Testis (tissue), 3 donors: ENCODE results near the gene C4orf54. TPM values are rescaled to one million over a fixed set of nuclear protein-coding genes. Genes with fewer than 3 reads are reported as not detected.

ENCODE experiments used
- DNase-seq: peaks from one replicate; pipeline ENCODE4 v3.0.0-alpha.2; 2019
- H3K27ac ChIP-seq, 2 donors: fragments of 200-600 bp; sonication (generic); one replicate each; pipeline ENCODE4 v1.5.1; 2019
- H3K27me3 ChIP-seq: fragments of 200-600 bp; sonication (generic); one replicate; pipeline ENCODE4 v1.5.1; 2019
- H3K36me3 ChIP-seq: fragments of 200-600 bp; sonication (generic); one replicate; pipeline ENCODE4 v1.5.1; 2017; ENCODE audit warnings: low read depth; ENCODE audit errors: missing control alignments
- H3K4me1 ChIP-seq: fragments of 200-600 bp; sonication (generic); one replicate; pipeline ENCODE4 v1.5.1; 2019
- H3K4me3 ChIP-seq, 2 donors: fragments of 200-600 bp; sonication (generic); one replicate each; pipeline ENCODE4 v1.5.1; 2017 to 2019
- H3K9me3 ChIP-seq: fragments of 200-600 bp; sonication (generic); one replicate; pipeline ENCODE4 v1.5.1; 2017
- POLR2A ChIP-seq: fragments of 450-650 bp; IDR thresholded peaks from one replicate; pipeline ENCODE4 v1.6.1; 2017; ENCODE audit warnings: antibody characterized with exemption, mild to moderate bottlenecking, moderate library complexity
- WGBS, 2 donors: methylation state at CpG; one replicate each; pipeline ENCODE4 v1.1.5; 2018; 5-methylcytosine and 5-hydroxymethylcytosine counted together
- intact Hi-C: fragments of 100-400 bp; cut with DNase I; formaldehyde crosslinking; loops from one replicate; pipeline ENCODE4 v1.15.1; 2023; ENCODE audit warnings: low total_unique reads
- polyA plus RNA-seq: library from polyadenylated mRNA; stranded (reverse); fragments of 350-450 nt; fragmentation: Illumina TruSeq; extraction: RNeasy Lipid Tissue Mini Kit (QIAGEN cat#74804); gene quantifications from one replicate; pipeline ENCODE4 v1.2.3, GENCODE V29; 2014; ENCODE audit warnings: low read depth, low replicate concordance; ENCODE audit not compliant: insufficient read depth
- total RNA-seq, 2 donors: library from RNA; depleted of rRNA; stranded (reverse); fragments of >200 nt; gene quantifications; one replicate each; pipeline ENCODE4 v1.2.3, GENCODE V29; 2016
- TF ChIP-seq, protein P1 (sequence below), 3 experiments: fragments of 450-650 bp in 2 of 3; fragments of 200-600 bp in 1 of 3; sonication (generic) in 1 of 3; IDR thresholded peaks; one replicate each; pipeline ENCODE4 v1.5.1; 2016 to 2019; ENCODE audit warnings: antibody characterized with exemption in 3 of 3, mild to moderate bottlenecking in 2 of 3, moderate library complexity in 1 of 3

The C4orf54 gene
- total and polyA plus RNA-seq, 3 donors from 2014 or later = 0.39 to 0.81 (median 0.46) TPM

DNA sequence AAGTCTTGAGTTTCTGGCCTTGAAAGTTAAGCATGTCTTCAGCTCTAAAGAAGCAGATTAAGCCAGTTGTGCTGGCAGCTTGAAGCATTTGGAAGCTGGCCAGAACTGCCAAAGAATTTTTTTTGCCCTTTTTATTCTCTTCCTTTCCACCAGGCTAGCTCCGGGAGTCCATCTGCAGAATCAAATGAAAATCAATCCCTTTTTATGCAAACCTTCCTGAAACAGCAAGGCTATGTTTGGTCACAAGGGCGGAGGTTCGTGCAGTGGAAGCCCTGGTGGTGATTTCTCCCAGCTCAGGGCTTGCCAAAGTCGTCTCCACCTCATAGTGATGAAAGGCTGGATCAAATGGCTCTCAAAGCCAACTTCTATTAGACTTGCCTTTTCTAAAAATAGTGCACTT, 21.6 kb upstream of the C4orf54 start:
- no peaks in the 10 kb centered on the region for H3K4me1 ChIP-seq
- H3K36me3 ChIP-seq = no peaks in the 10 kb centered on the region
- no peak overlapping the region for H3K4me3 ChIP-seq
- TF ChIP-seq, protein P1, sequence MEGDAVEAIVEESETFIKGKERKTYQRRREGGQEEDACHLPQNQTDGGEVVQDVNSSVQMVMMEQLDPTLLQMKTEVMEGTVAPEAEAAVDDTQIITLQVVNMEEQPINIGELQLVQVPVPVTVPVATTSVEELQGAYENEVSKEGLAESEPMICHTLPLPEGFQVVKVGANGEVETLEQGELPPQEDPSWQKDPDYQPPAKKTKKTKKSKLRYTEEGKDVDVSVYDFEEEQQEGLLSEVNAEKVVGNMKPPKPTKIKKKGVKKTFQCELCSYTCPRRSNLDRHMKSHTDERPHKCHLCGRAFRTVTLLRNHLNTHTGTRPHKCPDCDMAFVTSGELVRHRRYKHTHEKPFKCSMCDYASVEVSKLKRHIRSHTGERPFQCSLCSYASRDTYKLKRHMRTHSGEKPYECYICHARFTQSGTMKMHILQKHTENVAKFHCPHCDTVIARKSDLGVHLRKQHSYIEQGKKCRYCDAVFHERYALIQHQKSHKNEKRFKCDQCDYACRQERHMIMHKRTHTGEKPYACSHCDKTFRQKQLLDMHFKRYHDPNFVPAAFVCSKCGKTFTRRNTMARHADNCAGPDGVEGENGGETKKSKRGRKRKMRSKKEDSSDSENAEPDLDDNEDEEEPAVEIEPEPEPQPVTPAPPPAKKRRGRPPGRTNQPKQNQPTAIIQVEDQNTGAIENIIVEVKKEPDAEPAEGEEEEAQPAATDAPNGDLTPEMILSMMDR (IDR thresholded peaks at IDR 0.05) = peak in 2 of 3 experiments; percentile 24 to 28
- TF ChIP-seq POLR2A = no peak
- H3K27ac ChIP-seq = peak overlapping the region; percentile 6 to 66
- DNase-seq = peak; percentile 69
- intact Hi-C loops = no loop called here
- 26 to 28% methylated on average over 4 of the region's 4 CpGs for WGBS, 2 donors
- no peaks in the 10 kb centered on the region for H3K27me3 ChIP-seq
- no peaks in the 10 kb centered on the region for H3K9me3 ChIP-seq

DNA sequence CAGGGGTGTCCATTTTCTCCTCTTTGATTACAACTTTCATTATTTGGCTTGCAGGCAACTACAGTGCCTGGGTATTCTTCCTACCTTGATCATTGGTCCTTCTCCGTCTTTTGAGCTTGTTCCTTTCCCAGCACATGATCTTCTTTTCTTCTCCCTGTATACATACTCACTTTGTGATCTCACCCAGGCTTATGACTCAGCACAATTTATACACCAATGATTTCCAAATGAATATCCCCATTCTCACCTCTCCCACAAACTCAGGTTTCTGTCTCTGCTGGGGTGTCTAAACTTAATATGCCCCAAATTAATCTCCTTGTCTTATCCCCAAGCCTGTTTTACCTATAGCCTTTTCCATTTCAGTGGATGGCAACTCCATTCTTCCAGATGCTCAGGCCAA, 19.5 kb upstream of the C4orf54 start:
- intact Hi-C loops = no loop called here
- WGBS, 2 donors = 93 to 95% methylated on average over 1 of the region's 1 CpG
- Histone ChIP-seq H3K27me3 (no peaks in the 10 kb centered on the region), H3K4me1 (no peaks in the 10 kb centered on the region), H3K36me3 (no peaks in the 10 kb centered on the region), H3K4me3 (no peak overlapping the region), H3K9me3 (no peaks in the 10 kb centered on the region), H3K27ac (no peak overlapping the region)
- no peak for DNase-seq
- TF ChIP-seq, protein P1 (IDR thresholded peaks at IDR 0.05) = no peak
- no peak for TF ChIP-seq POLR2A

DNA sequence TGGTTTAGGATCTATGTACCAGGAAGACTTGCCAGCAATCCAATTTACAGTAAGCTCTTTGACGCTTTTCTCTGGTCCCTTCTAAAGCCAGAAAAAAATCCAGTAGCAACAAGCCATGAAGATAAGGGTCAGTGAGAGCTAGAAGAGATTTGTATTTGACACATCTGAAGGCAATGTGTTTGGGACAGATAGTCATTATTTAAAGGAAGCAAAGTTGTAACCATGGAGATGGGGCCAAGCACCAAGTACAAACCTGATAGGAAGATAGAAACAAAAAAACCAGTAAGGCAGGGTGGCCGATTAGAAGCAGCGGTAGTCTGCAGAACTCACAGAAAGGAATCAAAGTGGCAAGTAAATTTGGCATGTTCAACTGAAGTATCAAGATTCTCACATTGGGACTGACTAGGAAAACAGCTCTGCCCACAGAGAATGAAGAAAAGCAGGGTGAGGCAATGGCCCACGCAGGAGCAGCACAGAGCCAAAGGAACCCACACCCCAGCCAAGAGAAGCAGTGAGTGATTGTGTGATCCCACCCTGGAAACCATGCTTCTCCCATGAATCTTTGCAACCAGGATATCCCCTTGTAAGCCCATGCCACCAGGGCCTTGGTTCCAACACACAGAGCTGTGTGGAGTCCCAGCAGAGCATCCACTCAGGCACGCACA, 12.9 kb upstream of the C4orf54 start:
- peaks cover 27% of the 10 kb centered on the region for H3K4me1 ChIP-seq
- peak; percentile 51 for DNase-seq
- H3K27ac ChIP-seq = peak overlapping the region; percentile 22 to 51
- intact Hi-C loops = loop anchor here (2.0 kb wide), 1 partner anchor 32 kb away; no protein-coding TSS in a partner anchor
- H3K27me3 ChIP-seq = no peaks in the 10 kb centered on the region
- H3K4me3 ChIP-seq = no peak overlapping the region
- TF ChIP-seq POLR2A = no peak
- TF ChIP-seq, protein P1 (IDR thresholded peaks at IDR 0.05) = no peak
- H3K36me3 ChIP-seq = no peaks in the 10 kb centered on the region
- H3K9me3 ChIP-seq = no peaks in the 10 kb centered on the region
- WGBS, 2 donors = 45 to 54% methylated on average over 5 of the region's 5 CpGs

DNA sequence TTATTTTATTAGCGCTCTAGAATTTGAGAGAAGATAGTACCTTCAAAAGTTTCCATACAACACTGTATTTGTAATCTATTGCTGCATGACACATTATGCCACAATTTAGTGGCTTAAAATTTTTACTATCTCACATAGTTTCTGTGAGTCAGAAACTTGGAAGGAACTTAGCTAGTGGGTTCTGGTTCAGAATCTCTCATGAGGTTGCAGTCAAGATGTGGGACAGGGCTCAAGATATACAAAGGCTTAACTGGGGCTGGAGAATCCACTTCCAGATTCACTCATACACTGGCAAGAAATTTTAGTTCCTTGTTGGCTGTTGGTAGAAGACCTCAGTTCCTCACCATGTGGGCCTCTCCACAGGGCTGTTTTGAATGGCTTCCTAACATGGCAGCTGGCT, 11.5 kb upstream of the C4orf54 start:
- no peaks in the 10 kb centered on the region for H3K9me3 ChIP-seq
- no peak overlapping the region for H3K4me3 ChIP-seq
- TF ChIP-seq, protein P1 (IDR thresholded peaks at IDR 0.05) = no peak
- TF ChIP-seq POLR2A = no peak
- WGBS, 2 donors = 47 to 63% methylated on average over 1 of the region's 1 CpG
- DNase-seq = no peak
- H3K27me3 ChIP-seq = no peaks in the 10 kb centered on the region
- H3K36me3 ChIP-seq = no peaks in the 10 kb centered on the region
- intact Hi-C loops = no loop called here
- H3K4me1 ChIP-seq = peaks cover 27% of the 10 kb centered on the region
- H3K27ac ChIP-seq = peak overlapping the region; percentile 2 to 51

DNA sequence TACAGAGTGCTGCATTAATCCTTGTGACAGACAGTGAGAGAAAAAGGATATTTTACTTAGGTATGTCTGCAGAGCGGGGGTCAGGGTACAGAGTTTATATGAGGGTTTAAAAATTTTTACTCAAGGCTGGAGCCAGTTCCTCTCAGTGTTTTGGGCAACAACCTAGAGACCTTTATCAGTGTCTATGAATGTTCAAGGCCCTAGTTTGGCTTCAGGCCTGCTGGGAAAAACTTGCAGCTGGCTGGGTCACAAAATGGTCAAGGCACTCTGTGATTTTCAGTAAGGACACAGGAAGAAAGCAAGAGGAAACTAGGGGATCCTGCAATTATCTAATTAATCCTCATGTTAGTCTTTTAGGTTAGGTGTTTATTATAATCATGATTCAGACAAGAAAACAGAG, 10.8 kb upstream of the C4orf54 start:
- Histone ChIP-seq H3K27me3 (no peaks in the 10 kb centered on the region), H3K4me1 (peaks cover 27% of the 10 kb centered on the region), H3K4me3 (no peak overlapping the region), H3K27ac (peak overlapping the region in 1 of 2 donors; percentile 51), H3K36me3 (no peaks in the 10 kb centered on the region), H3K9me3 (no peaks in the 10 kb centered on the region)
- DNase-seq = peak; percentile 73
- WGBS, 2 donors = 29 to 61% methylated on average over 1 of the region's 1 CpG
- intact Hi-C loops = no loop called here
- TF ChIP-seq, protein P1 (IDR thresholded peaks at IDR 0.05) = no peak
- TF ChIP-seq POLR2A = no peak
